Measurements from ENCODE around the gene LEMD3.

Gene LEMD3

DNA sequence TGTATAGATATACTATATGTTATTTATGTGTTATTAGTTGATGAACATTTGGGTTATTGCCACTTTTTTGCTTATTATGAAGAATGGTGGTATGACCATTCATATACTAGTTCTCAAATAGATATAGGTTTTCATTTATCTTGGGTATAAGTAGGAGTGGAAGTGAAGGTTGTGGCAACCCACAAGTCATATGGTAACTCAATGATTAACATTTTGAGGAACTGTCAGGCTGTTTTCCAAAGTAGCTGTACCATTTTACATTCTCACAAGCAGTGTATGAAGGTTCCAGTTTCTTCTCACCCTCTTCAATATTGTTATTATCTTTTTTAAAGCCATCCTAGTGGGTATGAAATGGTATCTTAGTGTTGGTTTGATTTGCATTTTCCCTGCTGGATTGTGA is 90.1 kb downstream of the LEMD3 start:
- CTCF ChIA-PET: no interaction called here
- TF ChIP-seq ZNF549 (tag by site-specific recombination; IDR thresholded peaks at IDR 0.05) (no peak), ZNF132 (tag by site-specific recombination; IDR thresholded peaks at IDR 0.05; ENCODE audit: borderline replicate concordance) (no peak)

DNA sequence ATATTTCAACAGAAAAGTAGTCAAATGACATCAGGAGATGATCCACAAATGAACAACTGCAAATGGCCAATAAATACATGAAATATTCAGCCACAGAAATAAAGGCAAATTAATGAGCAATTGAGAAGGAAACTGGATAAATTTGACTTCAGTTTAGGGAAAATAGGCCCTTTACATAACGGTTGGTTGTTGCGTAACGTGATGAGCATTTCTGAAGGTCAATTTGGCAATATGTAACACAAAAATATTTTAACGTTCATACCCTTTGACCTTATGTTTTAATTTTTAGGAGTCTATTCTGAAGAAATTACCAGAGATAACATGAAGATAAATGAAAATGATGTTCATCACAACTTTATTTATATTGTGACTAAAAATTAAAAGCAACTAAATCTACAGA is 94.4 kb downstream of the LEMD3 start:
- POLR2A ChIA-PET: no interaction called here
- Histone ChIP-seq H3K4me1 (ENCODE audit: control insufficient read depth, insufficient read depth, low read length) (peaks cover 7% of the 10 kb centered on the region), H3K9me3 (ENCODE audit: control insufficient read depth, insufficient read depth, low read depth, low read length) (no peaks in the 10 kb centered on the region), H3K36me3 (ENCODE audit: control insufficient read depth in 2 of 2, insufficient read depth in 1 of 2, low read length in 2 of 2) (no peaks in the 10 kb centered on the region), H3K4me3 (ENCODE audit: low read depth, low read length) (no peak overlapping the region), H3K27ac (ENCODE audit: extremely low read depth, low read depth, low read length) (no peak overlapping the region)
- CTCF ChIA-PET: no interaction called here
- TF ChIP-seq, protein P1, sequence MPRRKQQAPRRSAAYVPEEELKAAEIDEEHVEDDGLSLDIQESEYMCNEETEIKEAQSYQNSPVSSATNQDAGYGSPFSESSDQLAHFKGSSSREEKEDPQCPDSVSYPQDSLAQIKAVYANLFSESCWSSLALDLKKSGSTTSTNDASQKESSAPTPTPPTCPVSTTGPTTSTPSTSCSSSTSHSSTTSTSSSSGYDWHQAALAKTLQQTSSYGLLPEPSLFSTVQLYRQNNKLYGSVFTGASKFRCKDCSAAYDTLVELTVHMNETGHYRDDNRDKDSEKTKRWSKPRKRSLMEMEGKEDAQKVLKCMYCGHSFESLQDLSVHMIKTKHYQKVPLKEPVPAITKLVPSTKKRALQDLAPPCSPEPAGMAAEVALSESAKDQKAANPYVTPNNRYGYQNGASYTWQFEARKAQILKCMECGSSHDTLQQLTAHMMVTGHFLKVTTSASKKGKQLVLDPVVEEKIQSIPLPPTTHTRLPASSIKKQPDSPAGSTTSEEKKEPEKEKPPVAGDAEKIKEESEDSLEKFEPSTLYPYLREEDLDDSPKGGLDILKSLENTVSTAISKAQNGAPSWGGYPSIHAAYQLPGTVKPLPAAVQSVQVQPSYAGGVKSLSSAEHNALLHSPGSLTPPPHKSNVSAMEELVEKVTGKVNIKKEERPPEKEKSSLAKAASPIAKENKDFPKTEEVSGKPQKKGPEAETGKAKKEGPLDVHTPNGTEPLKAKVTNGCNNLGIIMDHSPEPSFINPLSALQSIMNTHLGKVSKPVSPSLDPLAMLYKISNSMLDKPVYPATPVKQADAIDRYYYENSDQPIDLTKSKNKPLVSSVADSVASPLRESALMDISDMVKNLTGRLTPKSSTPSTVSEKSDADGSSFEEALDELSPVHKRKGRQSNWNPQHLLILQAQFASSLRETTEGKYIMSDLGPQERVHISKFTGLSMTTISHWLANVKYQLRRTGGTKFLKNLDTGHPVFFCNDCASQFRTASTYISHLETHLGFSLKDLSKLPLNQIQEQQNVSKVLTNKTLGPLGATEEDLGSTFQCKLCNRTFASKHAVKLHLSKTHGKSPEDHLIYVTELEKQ (tag by site-specific recombination; IDR thresholded peaks at IDR 0.05; ENCODE audit: borderline replicate concordance): no peak
- no peak for TF ChIP-seq ZNF473 (tag by site-specific recombination; IDR thresholded peaks at IDR 0.05)
- no peak for TF ChIP-seq ZNF404 (tag by site-specific recombination; IDR thresholded peaks at IDR 0.05)

More for the DNA sequence above, 90.1 kb downstream of the LEMD3 start:
- POLR2A ChIA-PET: no interaction called here
- Histone ChIP-seq H3K9me3 (ENCODE audit: control insufficient read depth, insufficient read depth, low read depth, low read length) (no peaks in the 10 kb centered on the region), H3K36me3 (ENCODE audit: control insufficient read depth in 2 of 2, insufficient read depth in 1 of 2, low read length in 2 of 2) (no peaks in the 10 kb centered on the region), H3K27ac (ENCODE audit: extremely low read depth, low read depth, low read length) (no peak overlapping the region), H3K4me1 (ENCODE audit: control insufficient read depth, insufficient read depth, low read length) (no peaks in the 10 kb centered on the region), H3K4me3 (ENCODE audit: low read depth, low read length) (no peak overlapping the region)

DNA sequence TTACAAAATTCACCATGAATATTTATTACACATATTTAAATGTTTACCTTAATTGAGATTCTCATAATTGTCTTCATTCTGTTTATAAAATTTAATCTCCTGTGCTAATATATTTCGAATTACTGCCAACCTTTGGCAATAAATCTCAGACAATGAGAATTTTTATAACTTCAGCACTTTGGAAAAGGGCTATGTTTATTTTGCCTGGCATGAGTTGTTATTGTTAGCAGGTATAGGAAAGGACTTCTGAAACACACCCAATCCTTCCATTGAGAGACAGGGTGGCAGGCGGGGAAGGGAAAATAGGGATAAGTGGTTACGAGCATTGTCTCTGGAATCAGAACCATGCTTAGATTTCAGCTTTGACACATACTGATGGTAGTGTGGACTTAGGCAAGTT is 97.0 kb downstream of the LEMD3 start:
- CTCF ChIA-PET: no interaction called here
- TF ChIP-seq, protein P2, sequence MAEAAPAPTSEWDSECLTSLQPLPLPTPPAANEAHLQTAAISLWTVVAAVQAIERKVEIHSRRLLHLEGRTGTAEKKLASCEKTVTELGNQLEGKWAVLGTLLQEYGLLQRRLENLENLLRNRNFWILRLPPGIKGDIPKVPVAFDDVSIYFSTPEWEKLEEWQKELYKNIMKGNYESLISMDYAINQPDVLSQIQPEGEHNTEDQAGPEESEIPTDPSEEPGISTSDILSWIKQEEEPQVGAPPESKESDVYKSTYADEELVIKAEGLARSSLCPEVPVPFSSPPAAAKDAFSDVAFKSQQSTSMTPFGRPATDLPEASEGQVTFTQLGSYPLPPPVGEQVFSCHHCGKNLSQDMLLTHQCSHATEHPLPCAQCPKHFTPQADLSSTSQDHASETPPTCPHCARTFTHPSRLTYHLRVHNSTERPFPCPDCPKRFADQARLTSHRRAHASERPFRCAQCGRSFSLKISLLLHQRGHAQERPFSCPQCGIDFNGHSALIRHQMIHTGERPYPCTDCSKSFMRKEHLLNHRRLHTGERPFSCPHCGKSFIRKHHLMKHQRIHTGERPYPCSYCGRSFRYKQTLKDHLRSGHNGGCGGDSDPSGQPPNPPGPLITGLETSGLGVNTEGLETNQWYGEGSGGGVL (tag by site-specific recombination; IDR thresholded peaks at IDR 0.05): no peak
- peak; percentile 84 for TF ChIP-seq ZNF561 (tag by site-specific recombination; IDR thresholded peaks at IDR 0.05; ENCODE audit: borderline replicate concordance)
- TF ChIP-seq BCL11A (tag by site-specific recombination; IDR thresholded peaks at IDR 0.05; ENCODE audit: low read depth): 0 out of 2 replicates have a peak, but pooled peaks have one; percentile 27
- TF ChIP-seq ZNF843 (tag by site-specific recombination; IDR thresholded peaks at IDR 0.05): peak; percentile 93
- TF ChIP-seq ZNF600 (tag by site-specific recombination; IDR thresholded peaks at IDR 0.05): no peak
- no peak for TF ChIP-seq ZNF768 (tag by site-specific recombination; IDR thresholded peaks at IDR 0.05)
- 0 out of 2 replicates have a peak, but pooled peaks have one; percentile 13 for TF ChIP-seq KLF16 (tag by site-specific recombination; IDR thresholded peaks at IDR 0.05)
- 0 out of 2 replicates have a peak, but pooled peaks have one; percentile 39 for TF ChIP-seq ZNF423 (tag by site-specific recombination; IDR thresholded peaks at IDR 0.05)
- TF ChIP-seq WT1 (tag by site-specific recombination; IDR thresholded peaks at IDR 0.05): peak; percentile 60
- TF ChIP-seq, protein P3, sequence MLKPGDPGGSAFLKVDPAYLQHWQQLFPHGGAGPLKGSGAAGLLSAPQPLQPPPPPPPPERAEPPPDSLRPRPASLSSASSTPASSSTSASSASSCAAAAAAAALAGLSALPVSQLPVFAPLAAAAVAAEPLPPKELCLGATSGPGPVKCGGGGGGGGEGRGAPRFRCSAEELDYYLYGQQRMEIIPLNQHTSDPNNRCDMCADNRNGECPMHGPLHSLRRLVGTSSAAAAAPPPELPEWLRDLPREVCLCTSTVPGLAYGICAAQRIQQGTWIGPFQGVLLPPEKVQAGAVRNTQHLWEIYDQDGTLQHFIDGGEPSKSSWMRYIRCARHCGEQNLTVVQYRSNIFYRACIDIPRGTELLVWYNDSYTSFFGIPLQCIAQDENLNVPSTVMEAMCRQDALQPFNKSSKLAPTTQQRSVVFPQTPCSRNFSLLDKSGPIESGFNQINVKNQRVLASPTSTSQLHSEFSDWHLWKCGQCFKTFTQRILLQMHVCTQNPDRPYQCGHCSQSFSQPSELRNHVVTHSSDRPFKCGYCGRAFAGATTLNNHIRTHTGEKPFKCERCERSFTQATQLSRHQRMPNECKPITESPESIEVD (tag by site-specific recombination; IDR thresholded peaks at IDR 0.05): peak; percentile 95
- peak; percentile 82 for TF ChIP-seq KLF1 (tag by site-specific recombination; IDR thresholded peaks at IDR 0.05)
- TF ChIP-seq ZXDB (tag by site-specific recombination; IDR thresholded peaks at IDR 0.05): peak; percentile 30; the same call in 1 of the 2 replicates
- TF ChIP-seq IKZF3 (tag by site-specific recombination; IDR thresholded peaks at IDR 0.05): peak; percentile 71; the same call in 1 of the 2 replicates
- TF ChIP-seq OVOL3 (tag by site-specific recombination; IDR thresholded peaks at IDR 0.05): peak; percentile 55; the same call in 1 of the 2 replicates
- TF ChIP-seq, protein P4, sequence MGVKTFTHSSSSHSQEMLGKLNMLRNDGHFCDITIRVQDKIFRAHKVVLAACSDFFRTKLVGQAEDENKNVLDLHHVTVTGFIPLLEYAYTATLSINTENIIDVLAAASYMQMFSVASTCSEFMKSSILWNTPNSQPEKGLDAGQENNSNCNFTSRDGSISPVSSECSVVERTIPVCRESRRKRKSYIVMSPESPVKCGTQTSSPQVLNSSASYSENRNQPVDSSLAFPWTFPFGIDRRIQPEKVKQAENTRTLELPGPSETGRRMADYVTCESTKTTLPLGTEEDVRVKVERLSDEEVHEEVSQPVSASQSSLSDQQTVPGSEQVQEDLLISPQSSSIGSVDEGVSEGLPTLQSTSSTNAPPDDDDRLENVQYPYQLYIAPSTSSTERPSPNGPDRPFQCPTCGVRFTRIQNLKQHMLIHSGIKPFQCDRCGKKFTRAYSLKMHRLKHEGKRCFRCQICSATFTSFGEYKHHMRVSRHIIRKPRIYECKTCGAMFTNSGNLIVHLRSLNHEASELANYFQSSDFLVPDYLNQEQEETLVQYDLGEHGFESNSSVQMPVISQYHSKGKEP (tag by site-specific recombination; IDR thresholded peaks at IDR 0.05): peak; percentile 71; the same call in 1 of the 2 replicates
- peak; percentile 47; the same call in 1 of the 2 replicates for TF ChIP-seq ZNF596 (tag by site-specific recombination; IDR thresholded peaks at IDR 0.05)
- TF ChIP-seq FEZF1 (tag by site-specific recombination; IDR thresholded peaks at IDR 0.05): peak; percentile 85
- TF ChIP-seq, protein P5, sequence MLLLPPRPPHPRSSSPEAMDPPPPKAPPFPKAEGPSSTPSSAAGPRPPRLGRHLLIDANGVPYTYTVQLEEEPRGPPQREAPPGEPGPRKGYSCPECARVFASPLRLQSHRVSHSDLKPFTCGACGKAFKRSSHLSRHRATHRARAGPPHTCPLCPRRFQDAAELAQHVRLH (tag by site-specific recombination; IDR thresholded peaks at IDR 0.05): peak; percentile 61; the same call in 1 of the 2 replicates

More for the DNA sequence above, 97.0 kb downstream of the LEMD3 start:
- POLR2A ChIA-PET: interaction anchor here (0.7 kb wide), 2 partner anchors 475 to 1306 kb away, joined by 3 to 4 read pairs; no protein-coding TSS in a partner anchor
- no peak overlapping the region for H3K4me3 ChIP-seq (ENCODE audit: low read depth, low read length)
- H3K4me1 ChIP-seq (ENCODE audit: control insufficient read depth, insufficient read depth, low read length): peaks cover 7% of the 10 kb centered on the region
- H3K27ac ChIP-seq (ENCODE audit: extremely low read depth, low read depth, low read length): no peak overlapping the region
- H3K36me3 ChIP-seq (ENCODE audit: control insufficient read depth in 2 of 2, insufficient read depth in 1 of 2, low read length in 2 of 2): no peaks in the 10 kb centered on the region
- no peaks in the 10 kb centered on the region for H3K9me3 ChIP-seq (ENCODE audit: control insufficient read depth, insufficient read depth, low read depth, low read length)

Measured in HEK293 (cell line).